ENCODE measurements around the gene FOSL1.

FOSL1 gene

GRCh38 chr11:65900125-65900898 lies at the start of gene FOSL1:
Gene FOSL1, minus strand, starts transcription at chr11:65900388. Its CDS starts 49 bp downstream, at chr11:65900339.
- TF ChIP-seq, protein P1, sequence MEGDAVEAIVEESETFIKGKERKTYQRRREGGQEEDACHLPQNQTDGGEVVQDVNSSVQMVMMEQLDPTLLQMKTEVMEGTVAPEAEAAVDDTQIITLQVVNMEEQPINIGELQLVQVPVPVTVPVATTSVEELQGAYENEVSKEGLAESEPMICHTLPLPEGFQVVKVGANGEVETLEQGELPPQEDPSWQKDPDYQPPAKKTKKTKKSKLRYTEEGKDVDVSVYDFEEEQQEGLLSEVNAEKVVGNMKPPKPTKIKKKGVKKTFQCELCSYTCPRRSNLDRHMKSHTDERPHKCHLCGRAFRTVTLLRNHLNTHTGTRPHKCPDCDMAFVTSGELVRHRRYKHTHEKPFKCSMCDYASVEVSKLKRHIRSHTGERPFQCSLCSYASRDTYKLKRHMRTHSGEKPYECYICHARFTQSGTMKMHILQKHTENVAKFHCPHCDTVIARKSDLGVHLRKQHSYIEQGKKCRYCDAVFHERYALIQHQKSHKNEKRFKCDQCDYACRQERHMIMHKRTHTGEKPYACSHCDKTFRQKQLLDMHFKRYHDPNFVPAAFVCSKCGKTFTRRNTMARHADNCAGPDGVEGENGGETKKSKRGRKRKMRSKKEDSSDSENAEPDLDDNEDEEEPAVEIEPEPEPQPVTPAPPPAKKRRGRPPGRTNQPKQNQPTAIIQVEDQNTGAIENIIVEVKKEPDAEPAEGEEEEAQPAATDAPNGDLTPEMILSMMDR (IDR thresholded peaks at IDR 0.05; ENCODE audit: insufficient read depth, low read length, missing control alignments) = no peak
- peak within 1 kb of the TSS; percentile 98 for H3K4me3 ChIP-seq (ENCODE audit: low read depth, low read length)
- peak; percentile 73 for DNase-seq (ENCODE audit: low read depth, low spot score)
- ChIA-PET CTCF (interaction anchor here (1.5 to 18.8 kb wide), 4 partner anchors 10 to 88 kb away, joined by 4 to 394 read pairs (median 6); partner anchors contain the start of genes CCDC85B and FIBP), POLR2A (interaction anchor here (0.7 to 7.7 kb wide), 6 partner anchors 10 to 34 kb away, joined by 3 to 136 read pairs (median 7); partner anchors contain the start of genes CCDC85B and FIBP)

GRCh38 chr11:65947603-65948125 lies 47.5 kb upstream of the FOSL1 start:
- TF ChIP-seq, protein P1 (IDR thresholded peaks at IDR 0.05; ENCODE audit: insufficient read depth, low read length, missing control alignments) = no peak
- POLR2A ChIA-PET = no interaction called here
- CTCF ChIA-PET = interaction anchor here (1.5 to 1.8 kb wide), 2 partner anchors 13 to 63 kb away, joined by 5 to 10 read pairs; no protein-coding TSS in a partner anchor
- DNase-seq (ENCODE audit: low read depth, low spot score) = no peak
- no peak overlapping the region for H3K4me3 ChIP-seq (ENCODE audit: low read depth, low read length)

- DNase-seq (ENCODE audit: low read depth, low spot score) = no peak
- CTCF ChIA-PET = no interaction called here
- TF ChIP-seq, protein P1 (IDR thresholded peaks at IDR 0.05; ENCODE audit: insufficient read depth, low read length, missing control alignments) = no peak
- POLR2A ChIA-PET = no interaction called here
- no peak overlapping the region for H3K4me3 ChIP-seq (ENCODE audit: low read depth, low read length)
Observed at GRCh38 chr11:65947133-65947532, 46.9 kb upstream of the FOSL1 start.

GRCh38 chr11:65946655-65947054 lies 46.5 kb upstream of the FOSL1 start:
- H3K4me3 ChIP-seq (ENCODE audit: low read depth, low read length) = no peak overlapping the region
- no peak for DNase-seq (ENCODE audit: low read depth, low spot score)
- ChIA-PET POLR2A (no interaction called here), CTCF (no interaction called here)
- TF ChIP-seq, protein P1 (IDR thresholded peaks at IDR 0.05; ENCODE audit: insufficient read depth, low read length, missing control alignments) = no peak

DNA sequence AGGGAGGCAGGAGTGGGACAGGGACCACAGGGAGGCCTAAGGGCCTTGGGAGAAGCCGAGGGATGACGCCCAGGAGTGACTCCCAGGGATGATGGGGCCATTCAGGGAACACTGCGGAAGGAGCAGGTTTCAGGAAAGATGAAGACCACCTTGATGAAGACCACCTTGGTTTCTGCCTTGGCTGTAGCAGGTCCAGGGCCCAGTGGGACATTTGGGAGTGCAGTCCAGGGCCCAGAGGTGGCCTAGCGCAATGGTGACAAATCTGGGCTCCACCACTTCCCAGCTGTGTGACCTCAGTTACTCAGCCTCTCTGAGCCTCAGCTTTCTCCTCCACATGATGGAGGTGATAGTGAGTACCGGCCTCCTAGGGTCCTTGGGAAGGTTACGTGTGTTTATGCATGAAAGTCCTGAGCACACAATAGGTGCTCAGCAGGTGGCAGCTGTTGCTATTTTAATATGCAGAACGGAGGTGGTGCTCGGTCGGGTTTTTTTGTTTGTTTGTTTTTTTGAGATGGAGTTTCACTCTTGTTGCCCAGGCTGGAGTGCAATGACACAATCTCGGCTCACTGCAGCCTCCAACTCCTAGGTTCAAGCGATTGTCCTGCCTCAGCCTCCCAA lies 45.9 kb upstream of the FOSL1 start:
- POLR2A ChIA-PET = no interaction called here
- no peak for DNase-seq (ENCODE audit: low read depth, low spot score)
- no peak overlapping the region for H3K4me3 ChIP-seq (ENCODE audit: low read depth, low read length)
- TF ChIP-seq, protein P1 (IDR thresholded peaks at IDR 0.05; ENCODE audit: insufficient read depth, low read length, missing control alignments) = no peak
- CTCF ChIA-PET = interaction anchor here (0.5 kb wide), 1 partner anchor 12 kb away, joined by 3 read pairs; no protein-coding TSS in a partner anchor

DNA sequence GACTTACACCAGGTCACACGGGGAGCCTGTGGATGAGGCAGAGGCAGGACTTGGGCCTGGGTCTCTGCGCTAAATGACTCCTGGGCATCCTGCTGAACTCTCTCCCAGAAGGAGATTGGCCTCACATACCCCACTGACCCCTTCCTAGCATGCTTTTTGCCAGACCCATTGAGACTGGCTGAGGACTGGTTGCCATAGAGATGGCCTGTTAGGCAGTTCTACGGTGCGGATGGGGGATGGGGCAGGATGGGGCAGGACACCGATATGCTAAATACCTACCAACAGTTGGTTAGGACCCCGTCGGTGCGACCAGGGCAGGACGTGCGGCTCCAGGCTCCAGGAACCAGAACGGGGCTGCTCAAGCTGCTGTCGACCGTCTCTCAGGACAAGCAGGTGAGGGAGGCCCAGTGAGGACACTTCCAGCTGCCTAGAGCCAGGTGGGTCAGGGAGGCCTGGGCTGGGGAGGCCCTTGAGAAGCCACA lies 45.3 kb upstream of the FOSL1 start, which contains the start of gene TSGA10IP:
TSGA10IP (plus strand) TSS at position 51 of the 482 bp plus-strand sequence; CDS start at position 247, 196 bp downstream.
- ChIA-PET POLR2A (no interaction called here), CTCF (interaction anchor here (0.5 kb wide), 1 partner anchor 11 kb away, joined by 3 read pairs; no protein-coding TSS in a partner anchor)
- TF ChIP-seq, protein P1 (IDR thresholded peaks at IDR 0.05; ENCODE audit: insufficient read depth, low read length, missing control alignments) = no peak
- DNase-seq (ENCODE audit: low read depth, low spot score) = no peak
- H3K4me3 ChIP-seq (ENCODE audit: low read depth, low read length) = no peak within 1 kb of the TSS
